DOHH2 (cell line): ENCODE data around the gene CBARP.

Experiments
- CTCF ChIP-seq: fragments of 200-600 bp; sonication (generic); IDR thresholded peaks from one replicate; pipeline ENCODE4 v1.5.1; 2014; ENCODE audit warnings: antibody characterized with exemption, mild to moderate bottlenecking, low read depth, low read length; ENCODE audit not compliant: poor library complexity, severe bottlenecking
- EZH2phosphoT487 ChIP-seq: fragments of 200-600 bp; sonication (generic); IDR thresholded peaks from 2 replicates; pipeline ENCODE4 v1.6.1; 2017; ENCODE audit warnings: borderline replicate concordance, mild to moderate bottlenecking, antibody characterized with exemption, low read length, moderate library complexity, mixed read lengths

- TF ChIP-seq CTCF (no peak), EZH2phosphoT487 (no peak)
These were observed 46.6 kb upstream of the CBARP start for GRCh38 chr19:1284293-1284978.
